ENCODE results near the gene BFAR. TPM values are rescaled to one million over a fixed set of nuclear protein-coding genes. Genes with fewer than 3 reads are reported as not detected.

Gene BFAR
- total and polyA plus RNA-seq, 2 of the 8 experiments (the other 6 are each of a cell fraction or from before 2014, with no cell fraction given), result 56.9 to 78.2 TPM

DNA sequence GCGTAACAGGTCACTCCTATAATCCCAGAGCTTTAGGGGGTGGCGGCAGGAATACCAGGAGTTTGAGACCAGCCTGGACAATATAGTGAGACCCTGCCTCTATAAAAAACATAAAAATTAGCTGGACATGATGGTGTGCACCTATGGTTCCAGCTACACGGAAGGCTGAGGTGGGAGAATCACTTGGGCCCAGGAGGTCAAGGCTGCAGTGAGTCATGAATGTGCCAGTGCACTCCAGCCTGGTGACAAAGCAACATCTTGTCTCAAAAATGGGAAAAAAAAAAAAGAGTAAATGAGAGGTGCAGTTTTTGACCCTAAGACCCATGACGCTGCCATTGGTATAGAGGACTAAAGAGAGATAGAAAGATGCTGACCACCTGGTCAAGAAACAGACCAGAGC lies 18.8 kb upstream of the BFAR start (continued):
- no peak for TF ChIP-seq ASH2L (IDR thresholded peaks at IDR 0.05; ENCODE audit: low read length)
- no peak for TF ChIP-seq KDM5A (IDR thresholded peaks at IDR 0.05; ENCODE audit: low read length)
- no peak for TF ChIP-seq SAP30 (IDR thresholded peaks at IDR 0.05; ENCODE audit: insufficient read depth, insufficient replicate concordance, low read length)
- TF ChIP-seq KDM1A (IDR thresholded peaks at IDR 0.05; ENCODE audit: borderline replicate concordance, low read length), result no peak
- TF ChIP-seq NRF1 (IDR thresholded peaks at IDR 0.05; ENCODE audit: low read depth, low read length), result no peak
